DND-41 (cell line): ENCODE data around the gene STON2.

Experiments used
- ATAC-seq: fragments of 200-7000 bp; cut with Tn5 transposase; 3 replicates; pipeline ENCODE4 v1.9.1; 2021; ENCODE audit warnings: low read depth; ENCODE audit not compliant: insufficient read depth
- DNase-seq: peaks from one replicate; pipeline ENCODE4 v3.0.0-alpha.2; 2020
- H2AFZ ChIP-seq: 2 replicates; pipeline ENCODE4 v1.6.0; 2012; ENCODE audit warnings: low read depth, low read length
- H3K27ac ChIP-seq: 2 replicates; pipeline ENCODE4 v1.5.1; 2012; ENCODE audit warnings: low read length, inconsistent platforms
- H3K27me3 ChIP-seq: fragments of 200-600 bp; sonication (generic); 2 replicates; pipeline ENCODE4 v1.6.0; 2012; ENCODE audit warnings: low read length, mild to moderate bottlenecking, inconsistent platforms; ENCODE audit not compliant: insufficient read depth, poor library complexity
- H3K36me3 ChIP-seq: 2 replicates; pipeline ENCODE4 v1.5.1; 2012; ENCODE audit warnings: low read length, inconsistent platforms; ENCODE audit not compliant: insufficient read depth
- H3K4me1 ChIP-seq: 2 replicates; pipeline ENCODE4 v1.5.1; 2012; ENCODE audit warnings: mild to moderate bottlenecking, low read length; ENCODE audit not compliant: insufficient read depth
- H3K4me2 ChIP-seq: 2 replicates; pipeline ENCODE4 v1.6.0; 2012; ENCODE audit warnings: mild to moderate bottlenecking, moderate library complexity, low read length, inconsistent platforms; ENCODE audit not compliant: insufficient read depth
- H3K4me3 ChIP-seq, 2 experiments: fragments of 200-600 bp in 1 of 2; shearing (Covaris generic) in 1 of 2; 2 replicates each; pipeline ENCODE4 v1.5.1; 2012 to 2016; ENCODE audit warnings: inconsistent platforms in 2 of 2, low read length in 2 of 2, mild to moderate bottlenecking in 2 of 2, low read depth in 1 of 2, moderate library complexity in 1 of 2
- H3K79me2 ChIP-seq: 2 replicates; pipeline ENCODE4 v1.6.0; 2012; ENCODE audit warnings: low read length, inconsistent platforms; ENCODE audit not compliant: insufficient read depth
- H3K9ac ChIP-seq: 2 replicates; pipeline ENCODE4 v1.6.0; 2012; ENCODE audit warnings: low read depth, mild to moderate bottlenecking, inconsistent platforms, low read length, moderate library complexity
- H3K9me3 ChIP-seq: 2 replicates; pipeline ENCODE4 v1.5.1; 2012; ENCODE audit warnings: low read length, moderate library complexity, mild to moderate bottlenecking, inconsistent platforms; ENCODE audit not compliant: insufficient read depth, severe bottlenecking
- H4K20me1 ChIP-seq: 2 replicates; pipeline ENCODE4 v1.6.0; 2012; ENCODE audit warnings: low read length; ENCODE audit not compliant: insufficient read depth
- CTCF ChIP-seq: IDR thresholded peaks from 2 replicates; pipeline ENCODE4 v1.5.1; 2012; ENCODE audit warnings: borderline replicate concordance, low read length, moderate library complexity, mild to moderate bottlenecking; ENCODE audit not compliant: poor library complexity, severe bottlenecking; ENCODE audit errors: extremely low read depth
- EZH2 ChIP-seq: IDR thresholded peaks from 3 replicates; pipeline ENCODE4 v1.6.1; 2012; ENCODE audit warnings: borderline replicate concordance, low read depth, mild to moderate bottlenecking, moderate library complexity, low read length, inconsistent platforms; ENCODE audit not compliant: severe bottlenecking

The STON2 gene

GRCh38 chr14:81280136-81280791, 119.9 kb downstream of the STON2 start:
- Histone ChIP-seq H3K4me2 (no peak overlapping the region), H3K36me3 (no peaks in the 10 kb centered on the region), H3K4me3 (no peak overlapping the region), H3K4me1 (no peaks in the 10 kb centered on the region), H3K79me2 (no peaks in the 10 kb centered on the region), H3K27me3 (no peaks in the 10 kb centered on the region), H3K9ac (no peak overlapping the region), H3K9me3 (no peaks in the 10 kb centered on the region), H2AFZ (no peak overlapping the region), H3K27ac (no peak overlapping the region), H4K20me1 (no peaks in the 10 kb centered on the region)
- no peak for TF ChIP-seq EZH2
- no peak for TF ChIP-seq CTCF
- DNase-seq, result no peak
- ATAC-seq, result no peak

DNA sequence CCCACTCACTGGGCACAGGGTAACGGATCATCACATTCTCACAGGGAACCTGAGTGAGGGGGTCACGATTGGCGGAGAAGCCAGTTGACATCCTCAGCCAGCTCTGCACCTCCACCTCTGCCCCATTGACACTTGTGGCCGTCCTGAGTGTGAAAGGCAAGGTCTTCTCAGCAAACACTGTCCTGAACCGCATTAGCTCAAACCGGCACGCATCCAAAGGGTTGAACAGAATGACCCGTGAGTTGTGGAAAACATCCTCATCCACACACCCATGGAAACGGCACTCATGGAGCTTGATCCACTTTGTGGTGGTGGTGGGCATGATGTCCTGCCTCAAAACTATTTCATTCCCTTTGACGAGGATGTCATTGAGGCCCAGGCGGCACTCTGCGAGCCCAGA, 123.0 kb downstream of the STON2 start:
- no peak overlapping the region for H2AFZ ChIP-seq
- no peak overlapping the region for H3K9ac ChIP-seq
- ATAC-seq, result no peak
- no peak overlapping the region for H3K27ac ChIP-seq
- no peak overlapping the region for H3K4me2 ChIP-seq
- DNase-seq, result no peak
- H3K4me1 ChIP-seq, result no peaks in the 10 kb centered on the region
- no peaks in the 10 kb centered on the region for H4K20me1 ChIP-seq
- TF ChIP-seq EZH2, result no peak
- TF ChIP-seq CTCF, result no peak
- no peaks in the 10 kb centered on the region for H3K27me3 ChIP-seq
- no peaks in the 10 kb centered on the region for H3K9me3 ChIP-seq
- H3K4me3 ChIP-seq, result no peak overlapping the region
- H3K79me2 ChIP-seq, result no peaks in the 10 kb centered on the region
- H3K36me3 ChIP-seq, result no peaks in the 10 kb centered on the region

DNA sequence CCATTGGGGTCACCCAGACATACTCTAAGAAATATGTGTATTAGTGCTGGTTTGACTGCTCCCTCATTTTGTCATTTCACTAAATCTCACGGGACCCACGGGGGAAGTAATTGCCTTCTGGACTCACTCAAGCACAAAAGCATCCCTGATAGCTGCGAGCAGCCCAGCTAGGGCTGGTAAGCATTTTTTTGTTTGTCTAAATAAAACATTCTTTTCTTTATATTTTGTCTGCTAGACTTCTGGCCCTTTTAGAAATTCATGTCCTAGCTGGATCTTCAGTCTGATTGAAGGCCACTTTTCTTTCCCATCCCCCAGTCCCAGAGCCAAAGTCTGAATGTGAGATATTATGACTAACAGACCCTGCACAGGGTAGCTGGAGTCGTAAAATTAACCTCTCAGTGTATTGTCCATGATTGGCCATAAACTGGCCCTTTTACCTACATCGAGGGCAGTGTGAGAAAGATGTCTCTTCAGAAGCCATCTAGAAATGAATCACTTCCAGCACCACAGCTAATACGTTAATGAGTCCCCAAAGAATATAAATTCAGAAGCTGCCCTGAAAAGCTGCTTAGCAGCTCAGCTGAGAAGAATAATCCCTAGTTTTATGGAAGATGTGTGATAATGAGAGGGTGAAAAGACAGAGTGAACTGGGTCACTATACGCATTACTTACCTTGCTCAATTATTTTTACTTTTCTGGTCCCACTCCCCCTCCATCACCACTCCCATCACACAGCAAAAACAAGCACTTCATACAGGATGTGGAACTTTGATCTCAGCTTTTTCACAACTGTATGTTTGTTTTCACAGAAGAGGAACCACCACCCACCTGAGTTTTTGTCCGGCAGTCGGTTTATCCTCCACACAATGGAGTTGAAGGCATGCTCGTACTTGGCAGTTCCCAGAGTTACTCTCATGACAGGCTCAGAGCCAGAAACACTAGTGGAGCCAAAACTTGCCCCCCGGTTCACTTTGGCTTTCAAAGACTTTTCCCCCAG, 123.8 kb downstream of the STON2 start:
- no peaks in the 10 kb centered on the region for H3K36me3 ChIP-seq
- ATAC-seq (no peak), DNase-seq (no peak)
- H2AFZ ChIP-seq, result no peak overlapping the region
- H3K27me3 ChIP-seq, result no peaks in the 10 kb centered on the region
- no peaks in the 10 kb centered on the region for H3K9me3 ChIP-seq
- H3K4me2 ChIP-seq, result no peak overlapping the region
- H3K4me3 ChIP-seq, result no peak overlapping the region
- H3K27ac ChIP-seq, result no peak overlapping the region
- H3K9ac ChIP-seq, result no peak overlapping the region
- H4K20me1 ChIP-seq, result no peaks in the 10 kb centered on the region
- H3K79me2 ChIP-seq, result no peaks in the 10 kb centered on the region
- TF ChIP-seq CTCF, result no peak
- no peak for TF ChIP-seq EZH2
- no peaks in the 10 kb centered on the region for H3K4me1 ChIP-seq
